ENCODE data around the gene CRKL.

DNA sequence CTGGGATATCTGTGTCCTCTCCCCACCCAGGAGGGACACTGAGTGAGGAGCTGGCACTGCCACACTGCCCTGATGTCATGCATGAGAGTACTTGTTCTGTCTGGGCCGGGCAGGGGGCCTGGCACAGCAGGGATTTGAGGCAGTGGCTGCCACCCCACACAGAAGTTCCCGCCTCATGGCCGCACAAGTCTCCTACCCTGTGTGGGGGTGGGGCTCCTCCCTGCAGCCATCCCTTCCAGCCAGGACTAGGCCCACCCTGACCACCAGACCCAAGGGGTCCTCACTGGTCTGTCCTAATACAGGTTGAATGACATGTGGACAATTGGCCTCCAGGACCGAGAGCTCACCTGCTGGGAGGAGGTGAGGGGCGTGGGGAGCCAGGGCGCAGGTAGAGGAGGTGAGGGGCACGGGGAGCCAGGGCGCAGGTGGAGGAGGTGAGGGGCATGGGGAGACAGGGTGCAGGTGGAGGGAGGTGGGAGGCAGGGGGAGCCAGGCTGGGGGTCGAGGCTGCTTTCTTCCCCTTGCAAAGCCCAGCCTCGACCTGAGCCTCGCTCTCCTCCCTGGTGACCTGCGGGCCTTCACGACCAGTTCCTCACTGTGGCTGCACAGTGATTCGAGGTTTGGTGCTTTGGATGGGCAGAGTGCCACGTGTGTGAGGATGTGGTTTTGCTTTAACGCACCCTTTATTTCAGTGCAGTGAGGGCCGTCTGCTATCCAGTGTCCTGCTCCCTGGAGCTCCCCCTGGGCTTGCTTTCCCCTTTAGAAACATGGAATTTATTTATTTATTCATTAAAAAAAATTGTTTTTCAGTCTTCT is 72.3 kb downstream of the CRKL start:
- TF ChIP-seq, protein P1, sequence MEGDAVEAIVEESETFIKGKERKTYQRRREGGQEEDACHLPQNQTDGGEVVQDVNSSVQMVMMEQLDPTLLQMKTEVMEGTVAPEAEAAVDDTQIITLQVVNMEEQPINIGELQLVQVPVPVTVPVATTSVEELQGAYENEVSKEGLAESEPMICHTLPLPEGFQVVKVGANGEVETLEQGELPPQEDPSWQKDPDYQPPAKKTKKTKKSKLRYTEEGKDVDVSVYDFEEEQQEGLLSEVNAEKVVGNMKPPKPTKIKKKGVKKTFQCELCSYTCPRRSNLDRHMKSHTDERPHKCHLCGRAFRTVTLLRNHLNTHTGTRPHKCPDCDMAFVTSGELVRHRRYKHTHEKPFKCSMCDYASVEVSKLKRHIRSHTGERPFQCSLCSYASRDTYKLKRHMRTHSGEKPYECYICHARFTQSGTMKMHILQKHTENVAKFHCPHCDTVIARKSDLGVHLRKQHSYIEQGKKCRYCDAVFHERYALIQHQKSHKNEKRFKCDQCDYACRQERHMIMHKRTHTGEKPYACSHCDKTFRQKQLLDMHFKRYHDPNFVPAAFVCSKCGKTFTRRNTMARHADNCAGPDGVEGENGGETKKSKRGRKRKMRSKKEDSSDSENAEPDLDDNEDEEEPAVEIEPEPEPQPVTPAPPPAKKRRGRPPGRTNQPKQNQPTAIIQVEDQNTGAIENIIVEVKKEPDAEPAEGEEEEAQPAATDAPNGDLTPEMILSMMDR (IDR thresholded peaks at IDR 0.05; ENCODE audit: low read depth, low read length): no peak
- TF ChIP-seq MAX (IDR thresholded peaks at IDR 0.05; ENCODE audit: low read depth, low read length) (peak; percentile 57), POLR2A (IDR thresholded peaks at IDR 0.05; ENCODE audit: extremely low read depth, insufficient read length) (no peak), MYC (IDR thresholded peaks at IDR 0.05; ENCODE audit: low read depth, low read length) (no peak)

Data from NB4 (cell line).